ENCODE measurements around the gene PRKCD.

Gene PRKCD

DNA sequence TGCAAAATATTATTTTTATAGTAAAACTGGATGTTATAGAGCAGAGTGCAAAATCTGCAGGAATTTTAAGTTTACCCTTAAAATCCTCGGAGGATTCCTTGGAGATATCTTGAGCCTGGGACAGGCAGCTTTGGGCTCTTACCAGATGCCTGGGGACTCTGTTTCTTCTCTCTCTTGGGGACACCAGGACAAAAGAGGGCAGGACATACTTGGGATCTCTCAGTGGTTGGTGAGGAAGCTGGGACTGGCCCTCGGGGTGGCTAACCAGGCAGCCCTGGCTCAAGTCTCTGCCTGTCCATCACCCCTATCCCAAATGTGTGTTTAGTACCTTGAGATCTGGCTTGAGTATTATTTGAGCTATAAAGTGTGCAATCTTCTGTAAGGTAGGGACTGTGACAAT is 56.2 kb downstream of the PRKCD start:
- no peak for DNase-seq (ENCODE audit: low read depth)

DNA sequence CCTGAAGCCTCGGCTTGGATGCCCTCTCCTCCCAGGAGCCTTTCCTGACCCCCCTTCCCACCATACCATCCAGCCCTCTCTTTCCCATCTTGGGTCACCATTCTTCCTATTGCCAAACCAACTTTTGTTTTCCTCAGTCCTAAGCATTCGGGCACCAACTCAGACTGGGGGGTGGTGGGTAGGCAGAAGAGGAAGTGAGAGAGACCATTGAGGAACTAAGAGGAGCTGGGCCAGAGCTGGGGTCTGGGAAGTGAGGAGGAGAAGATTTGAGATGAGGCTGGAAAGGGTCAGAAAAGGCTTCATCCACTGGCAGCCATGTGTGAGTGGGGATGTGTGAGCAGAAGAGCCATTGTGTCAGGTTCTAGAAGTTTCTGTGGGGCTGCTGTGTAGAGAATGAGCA is 57.1 kb downstream of the PRKCD start:
- no peak for DNase-seq (ENCODE audit: low read depth)

DNA sequence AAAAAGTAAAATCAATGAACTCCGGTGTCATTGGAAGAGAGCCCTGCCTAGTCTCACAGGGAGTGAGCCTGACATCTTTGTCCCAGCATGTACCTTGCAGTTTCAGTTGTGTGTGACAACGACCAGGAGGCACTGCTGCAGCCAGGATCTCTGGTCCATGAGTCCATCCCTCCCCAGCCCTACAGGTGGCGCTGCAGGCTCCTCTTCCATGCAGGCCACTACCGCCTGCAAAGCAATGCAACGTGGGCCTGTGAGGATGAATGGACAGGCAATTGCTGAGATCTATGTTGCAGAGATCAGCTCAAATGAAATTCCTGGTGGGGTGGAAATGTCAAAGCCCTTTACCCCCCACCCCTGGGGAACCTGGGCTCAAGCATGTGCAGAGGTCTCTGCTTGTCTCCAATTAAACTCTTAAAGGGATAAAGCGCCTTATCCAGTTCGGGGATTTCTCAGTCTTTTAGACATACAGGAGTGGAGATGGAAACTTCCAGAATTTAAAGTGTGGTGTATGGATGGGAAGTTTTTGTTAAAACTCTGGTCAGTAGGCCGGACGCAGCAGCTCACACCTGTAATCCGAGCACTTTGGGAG is 59.0 kb downstream of the PRKCD start:
- peak; percentile 58 for DNase-seq (ENCODE audit: low read depth)

DNA sequence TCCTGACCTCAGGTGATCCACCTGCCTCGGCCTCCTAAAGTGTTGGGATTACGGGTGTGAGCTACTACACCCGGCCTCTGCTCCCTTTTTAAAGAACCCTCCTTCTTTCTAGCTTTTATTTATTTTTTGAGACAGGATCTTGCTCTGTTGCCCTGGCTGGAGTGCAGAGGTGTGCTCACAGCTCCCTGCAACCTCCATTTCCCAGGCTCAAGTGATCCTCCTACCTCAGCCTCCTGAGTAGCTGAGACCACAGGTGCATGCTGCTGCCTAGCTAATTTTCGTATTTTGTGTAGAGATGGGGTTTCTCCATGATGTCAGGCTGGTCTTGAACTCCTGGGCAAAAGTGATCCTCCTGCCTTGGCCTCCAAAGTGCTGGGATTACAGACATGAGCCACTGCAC is 60.3 kb downstream of the PRKCD start:
- no peak for DNase-seq (ENCODE audit: low read depth)

DNA sequence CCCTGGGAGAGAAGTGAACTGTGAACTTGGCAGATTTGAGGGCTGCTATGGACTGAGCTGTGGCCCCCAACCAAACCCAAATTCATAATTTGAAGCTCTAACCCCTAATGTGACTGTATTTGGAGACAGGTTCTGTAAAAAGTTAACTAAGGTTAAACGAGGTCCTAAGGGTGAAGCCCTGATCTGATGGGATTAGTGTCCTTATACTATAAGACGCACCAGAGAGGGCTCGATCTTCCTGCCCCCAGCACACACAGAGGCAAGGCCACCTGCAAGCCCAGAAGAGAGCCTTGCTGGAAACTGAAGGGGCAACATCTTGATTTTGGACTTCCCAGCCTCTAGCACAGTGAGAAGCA is 60.8 kb downstream of the PRKCD start:
- no peak for DNase-seq (ENCODE audit: low read depth)

DNA sequence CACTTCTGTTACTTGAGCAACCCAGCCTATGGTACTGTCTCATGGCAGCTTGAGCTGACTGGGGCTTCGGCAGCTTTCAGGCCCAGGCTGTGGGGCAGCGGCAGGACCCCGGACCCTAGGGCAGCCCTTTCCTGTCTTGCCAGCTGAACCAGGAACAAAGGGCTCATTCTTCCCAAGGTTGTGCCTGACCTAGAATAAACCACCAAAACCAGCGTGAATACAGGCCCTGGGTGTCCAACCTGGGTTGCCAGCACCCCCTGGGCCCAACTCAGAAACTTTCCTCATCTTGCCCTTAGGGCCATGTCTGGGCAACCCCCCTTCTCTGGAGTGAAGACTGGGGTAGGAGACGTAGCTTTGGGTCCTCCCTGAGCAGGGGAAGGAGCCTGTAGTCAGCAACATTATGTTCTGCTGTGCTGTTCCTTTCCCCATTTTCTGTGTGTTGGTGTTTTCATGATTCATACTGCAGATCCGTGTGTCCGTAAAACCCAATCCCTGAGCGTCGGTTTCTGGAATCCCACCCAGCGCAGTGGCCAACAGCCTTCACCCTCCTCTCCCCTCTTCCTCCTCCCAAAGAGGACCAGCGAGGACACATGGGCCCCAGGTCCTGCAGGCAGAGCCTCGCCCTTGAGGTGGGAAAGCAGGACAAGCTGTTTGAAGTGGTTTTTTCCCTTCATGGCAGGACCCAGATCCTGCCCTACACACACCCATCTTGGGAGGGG is 61.3 kb downstream of the PRKCD start:
- DNase-seq (ENCODE audit: low read depth), result no peak

DNA sequence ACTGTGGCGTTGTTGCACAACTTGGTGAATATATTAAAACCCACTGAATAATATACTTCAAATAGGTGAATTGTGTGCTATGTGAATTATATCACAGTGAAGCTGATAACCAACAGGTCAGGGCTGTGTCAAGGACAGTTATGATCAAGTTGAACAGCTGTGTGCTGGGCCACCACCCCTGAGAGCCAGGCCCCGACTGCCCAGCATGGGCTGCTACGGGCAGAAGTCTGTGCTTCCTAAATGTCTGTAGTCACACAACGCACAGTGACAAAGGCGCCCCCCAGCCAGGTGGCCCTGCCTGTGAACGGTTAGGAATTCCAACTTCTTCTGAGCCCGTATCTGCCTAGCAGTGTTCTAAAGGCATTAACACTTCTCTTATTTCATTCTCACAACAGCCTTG is 62.0 kb downstream of the PRKCD start:
- no peak for DNase-seq (ENCODE audit: low read depth)

DNA sequence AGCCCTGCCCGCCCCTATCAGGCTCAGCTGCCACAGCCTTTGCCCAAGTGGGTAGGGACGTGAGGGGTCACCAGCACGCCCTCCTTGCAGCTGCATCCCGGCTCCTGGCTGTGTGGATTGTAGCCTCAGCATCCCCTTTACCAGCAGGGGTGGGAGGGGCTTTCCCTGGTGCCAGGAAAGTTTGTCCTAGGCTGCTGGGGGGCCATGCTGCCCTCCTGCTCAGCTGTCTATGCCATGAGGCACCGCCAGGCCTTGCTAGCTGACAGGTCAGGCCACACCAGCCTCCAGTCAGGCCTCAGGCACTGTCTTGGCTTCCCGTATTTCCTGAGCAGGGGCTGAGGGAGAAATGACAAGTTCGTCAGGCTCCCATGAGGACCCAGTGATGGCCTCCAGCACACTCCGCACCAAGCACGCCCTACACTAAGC is 62.5 kb downstream of the PRKCD start:
- DNase-seq (ENCODE audit: low read depth), result no peak

DNA sequence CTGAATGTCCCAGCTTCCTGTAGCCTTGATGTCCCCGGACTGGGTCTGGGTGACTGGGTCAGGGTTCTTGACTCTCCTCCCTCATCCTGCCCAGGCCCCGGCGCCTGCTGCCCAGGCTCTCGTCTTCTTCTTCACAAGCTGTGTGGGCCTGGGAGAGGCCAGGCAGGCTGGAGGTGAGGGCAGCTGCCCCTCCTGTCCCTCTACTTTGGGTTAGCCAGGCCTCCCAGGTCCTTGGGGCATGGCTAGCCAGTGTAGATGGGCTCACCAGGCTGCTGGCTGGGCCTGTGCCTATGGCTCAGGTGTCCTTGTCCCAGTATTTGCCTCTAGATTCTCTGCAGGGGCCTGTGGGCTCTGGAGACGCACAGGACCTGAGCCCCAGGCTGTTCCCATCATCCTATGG is 63.0 kb downstream of the PRKCD start:
- DNase-seq (ENCODE audit: low read depth), result no peak

DNA sequence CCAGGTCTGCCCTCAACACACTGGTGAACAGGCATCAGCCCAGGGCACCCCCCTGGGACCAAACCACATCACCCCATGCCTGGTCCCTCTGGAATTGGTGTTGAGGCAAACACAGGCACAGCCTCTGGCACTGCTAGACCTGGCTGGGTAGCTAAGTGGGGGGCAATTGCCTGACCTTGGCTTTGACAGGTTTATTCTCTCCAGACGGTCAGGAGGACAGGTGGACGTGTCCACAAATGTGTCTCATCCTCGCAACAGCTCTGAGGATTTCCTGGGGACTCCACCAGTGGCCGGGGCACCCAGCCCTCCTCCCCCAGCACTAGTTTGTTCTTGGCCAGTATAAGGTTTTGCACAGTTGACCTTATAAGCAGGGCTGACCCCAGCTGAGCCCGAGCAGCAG is 63.5 kb downstream of the PRKCD start:
- DNase-seq (ENCODE audit: low read depth), result no peak

DNA sequence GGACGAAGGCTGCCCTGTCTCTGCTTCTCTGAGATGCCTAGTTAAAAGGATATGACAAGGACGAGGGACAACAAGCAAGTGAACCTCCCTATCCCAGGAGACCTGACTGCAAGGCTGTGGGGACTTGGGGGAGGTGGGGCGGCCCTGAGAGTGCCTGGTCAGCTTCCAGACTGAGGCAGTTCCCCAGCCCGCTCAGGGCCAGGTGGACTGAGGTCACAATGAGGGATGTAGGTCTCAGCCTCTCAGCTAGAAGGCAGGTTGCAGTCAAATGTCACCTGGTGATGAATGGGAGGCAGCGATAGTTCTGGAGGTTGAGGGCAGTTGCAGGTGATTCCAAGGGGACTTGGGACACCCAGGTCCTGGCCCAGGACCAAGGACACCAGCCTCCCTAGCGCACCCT is 64.2 kb downstream of the PRKCD start:
- no peak for DNase-seq (ENCODE audit: low read depth)

DNA sequence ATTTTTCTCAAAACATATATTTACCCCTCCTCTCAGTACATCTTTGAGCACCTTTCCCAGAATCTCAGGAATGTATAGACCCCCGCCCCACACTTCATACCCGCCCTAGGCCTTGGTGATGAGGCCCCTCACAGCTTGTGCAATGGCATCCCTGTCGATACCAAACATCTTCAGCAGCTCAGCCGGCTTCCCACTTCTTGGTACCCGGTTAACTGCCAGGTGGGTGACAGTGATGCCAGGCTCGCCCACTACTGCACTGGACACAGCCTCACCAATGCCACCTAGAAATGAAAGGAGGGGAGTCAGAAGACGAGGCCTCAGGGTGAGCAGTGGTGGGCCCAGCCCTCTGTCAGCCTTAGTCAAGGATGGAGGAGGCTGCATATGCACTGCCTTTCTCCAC is 64.6 kb downstream of the PRKCD start:
- DNase-seq (ENCODE audit: low read depth), result no peak

DNA sequence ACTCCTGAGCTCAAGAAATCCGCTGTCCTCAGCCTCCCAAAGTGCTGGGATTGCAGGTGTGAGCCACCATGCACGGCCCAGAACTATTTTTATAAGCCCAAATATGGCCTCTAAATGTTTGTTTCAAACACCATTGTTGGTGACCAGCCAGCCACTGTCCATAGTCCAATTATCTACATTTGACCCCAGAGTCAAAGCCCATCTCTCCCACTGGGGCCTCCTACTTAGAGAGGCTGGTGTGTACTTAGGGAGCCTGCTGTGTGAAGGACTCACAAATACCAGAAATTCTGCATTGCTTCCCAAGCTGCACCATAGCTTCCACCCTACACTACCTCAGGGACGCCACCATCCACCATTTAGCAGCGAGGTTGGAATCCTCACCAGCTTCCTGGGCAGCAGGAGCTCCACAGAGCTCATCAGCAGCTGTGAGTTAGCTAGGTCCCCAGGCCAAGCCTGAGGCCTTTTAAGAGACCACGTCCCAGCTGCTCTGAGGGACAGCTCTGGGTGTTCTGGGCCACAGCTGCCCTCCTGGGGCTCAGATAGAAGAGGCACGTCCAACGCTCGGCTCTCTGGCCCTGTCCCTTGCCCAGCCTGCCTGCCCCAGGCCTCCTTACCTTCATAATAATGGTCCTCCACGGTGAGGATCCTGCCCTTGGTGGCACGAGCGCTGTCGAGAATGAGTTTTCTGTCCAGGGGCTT is 65.3 kb downstream of the PRKCD start:
- DNase-seq (ENCODE audit: low read depth), result no peak

DNA sequence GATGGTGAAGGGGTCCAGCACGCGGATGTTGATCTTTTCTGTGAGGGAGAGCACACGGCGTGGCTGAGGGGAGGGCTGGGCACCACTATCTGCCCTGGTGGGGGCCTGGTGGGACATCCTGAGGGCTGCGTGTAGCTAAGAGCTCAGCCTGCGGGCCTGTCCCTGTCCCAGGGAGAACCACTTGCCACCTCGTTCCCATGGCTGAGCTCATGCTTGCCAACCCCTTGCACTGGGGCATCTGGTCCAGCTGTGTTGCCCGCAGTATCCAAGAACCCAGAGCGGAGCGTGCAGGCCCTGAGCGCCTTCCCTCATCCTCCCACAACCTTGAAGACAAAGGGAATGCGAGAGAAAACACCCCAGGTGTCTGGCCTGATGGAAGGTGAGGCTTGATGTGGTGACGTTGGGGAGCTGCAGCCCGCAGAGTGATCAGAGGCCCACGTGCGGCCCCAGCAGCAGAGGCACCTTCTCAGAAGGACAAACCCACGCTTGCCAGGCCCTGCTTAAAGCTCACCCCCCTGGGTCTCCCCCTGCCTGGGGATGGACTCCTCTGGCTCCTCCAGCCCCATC is 65.9 kb downstream of the PRKCD start:
- DNase-seq (ENCODE audit: low read depth), result no peak

DNA sequence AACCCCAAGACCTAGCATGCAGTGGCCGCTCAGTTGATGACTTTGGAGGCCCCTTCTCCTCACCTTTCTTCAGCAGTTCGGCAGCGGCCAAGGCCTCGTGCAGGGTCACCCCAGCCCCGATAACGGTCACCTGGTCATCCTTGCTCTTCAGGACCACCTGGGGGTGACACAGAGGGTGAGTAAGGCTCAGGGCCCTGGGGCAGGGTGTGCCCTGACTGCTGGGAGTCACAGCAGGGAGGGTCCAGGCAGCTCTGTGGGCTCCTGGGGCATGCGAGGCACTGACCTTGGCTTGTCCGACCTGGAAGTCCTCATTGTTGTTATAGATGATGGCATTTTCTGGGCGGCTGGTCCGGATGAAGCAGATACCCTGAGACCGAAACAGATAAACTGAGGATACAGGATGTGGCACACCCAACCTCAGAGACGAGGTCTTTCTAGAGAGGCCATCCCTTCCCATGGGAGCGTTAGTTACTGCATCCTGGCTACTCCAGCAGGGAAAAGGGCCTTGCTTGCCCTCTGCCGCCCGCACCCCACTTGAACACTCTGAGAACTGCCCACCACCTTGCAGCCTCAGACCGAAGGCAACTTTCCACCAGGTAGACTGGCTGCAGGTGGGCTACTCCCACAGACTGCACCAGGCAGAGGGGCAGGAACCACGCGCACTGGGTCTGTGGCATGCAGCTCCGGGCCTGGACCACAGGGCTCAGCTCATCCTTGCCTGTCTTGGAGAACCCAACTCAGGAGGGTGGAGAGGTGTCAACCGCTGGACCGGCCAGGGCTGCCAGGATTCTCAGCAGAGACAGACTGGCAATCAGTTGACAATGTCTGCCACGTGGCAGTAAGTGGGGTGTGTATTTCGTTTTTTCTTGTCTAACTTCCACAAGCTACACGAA is 67.2 kb downstream of the PRKCD start:
- DNase-seq (ENCODE audit: low read depth), result no peak

DNA sequence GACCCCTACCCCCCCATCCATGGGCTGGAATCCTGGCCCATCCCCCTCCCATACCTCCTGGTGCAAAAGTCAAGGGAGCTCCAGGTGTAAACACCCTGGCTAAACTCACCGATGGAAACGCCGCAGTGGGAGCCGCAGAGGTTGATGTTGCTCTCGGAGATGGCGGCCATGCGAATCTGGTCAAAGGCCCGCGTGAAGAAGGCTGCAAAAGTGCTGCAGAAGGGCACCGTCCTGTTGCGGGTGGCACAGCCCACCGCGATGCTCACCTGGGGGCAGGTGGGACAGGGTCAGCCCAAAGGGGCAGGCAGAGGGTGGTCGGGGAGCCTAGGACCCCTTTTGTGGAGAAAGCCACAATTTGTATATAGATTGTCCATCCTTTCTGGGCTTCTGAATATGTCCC is 68.2 kb downstream of the PRKCD start:
- DNase-seq (ENCODE audit: low read depth), result no peak

DNA sequence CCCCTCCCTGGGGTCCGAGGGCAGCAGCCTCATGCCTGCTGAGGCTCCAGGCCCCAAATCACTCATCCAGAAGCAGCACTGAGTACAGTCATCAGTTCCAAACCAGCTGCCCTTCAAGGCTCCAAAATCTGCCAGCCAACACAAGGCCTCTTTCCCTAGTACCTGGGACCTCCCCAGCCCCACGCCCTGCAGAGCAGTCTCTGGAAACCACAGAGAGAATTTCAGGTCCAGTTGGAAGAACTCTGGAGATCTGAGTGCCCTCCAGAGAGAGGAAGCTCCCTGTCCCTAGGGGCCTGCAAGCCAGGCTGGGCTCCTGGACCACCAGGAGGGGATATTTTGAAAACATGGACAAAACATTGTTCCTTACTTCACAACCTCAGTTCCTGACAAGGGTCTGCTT is 68.6 kb downstream of the PRKCD start:
- DNase-seq (ENCODE audit: low read depth), result no peak

DNA sequence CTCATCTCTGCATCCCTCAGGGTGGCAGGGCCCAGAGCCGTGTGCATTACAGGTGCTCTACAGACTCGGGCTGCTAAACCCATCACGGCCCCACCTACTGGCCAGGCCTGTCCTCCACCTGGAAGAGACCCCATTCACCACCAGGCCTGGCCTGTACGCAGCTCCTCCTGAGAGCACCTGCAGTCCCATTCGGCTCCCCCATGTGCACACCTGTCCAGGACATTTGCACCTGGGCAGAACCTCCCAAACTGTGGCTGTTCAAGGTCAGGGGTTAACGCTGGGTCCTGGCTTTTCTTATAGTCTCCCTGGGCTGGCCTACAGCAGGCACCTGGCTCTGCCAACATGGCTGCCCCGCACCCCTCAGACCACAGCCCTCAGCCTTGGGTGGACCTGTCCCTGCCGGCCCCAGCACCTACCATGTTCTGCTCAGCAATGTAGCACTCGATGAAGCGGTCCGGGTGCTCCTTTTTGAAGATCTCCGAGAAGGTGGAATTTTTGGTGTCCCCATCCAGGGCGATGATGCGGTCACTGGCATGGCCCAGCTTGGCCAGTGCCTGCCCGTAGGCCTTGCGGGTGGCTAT is 69.1 kb downstream of the PRKCD start:
- DNase-seq (ENCODE audit: low read depth), result no peak

DNA sequence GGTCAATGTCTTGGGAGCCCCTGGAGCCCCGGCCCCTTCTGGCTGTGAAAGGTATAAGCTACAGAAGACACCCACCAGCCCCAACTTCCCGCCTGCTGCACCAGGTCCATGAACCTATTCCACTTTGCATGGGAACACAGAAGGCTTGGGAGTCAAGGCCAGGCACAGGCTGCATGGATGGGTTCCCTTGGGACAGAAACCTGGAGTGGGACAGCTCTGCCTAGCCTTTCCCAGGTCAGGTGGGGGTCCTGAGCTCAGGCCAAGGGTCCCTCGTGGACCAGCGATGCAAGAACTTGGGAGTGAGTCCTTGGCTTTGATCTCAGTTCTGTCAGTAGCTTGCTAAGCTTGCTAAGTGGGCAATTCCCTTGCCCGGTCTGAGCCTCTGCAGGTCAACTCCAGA is 69.8 kb downstream of the PRKCD start:
- DNase-seq (ENCODE audit: low read depth), result no peak

DNA sequence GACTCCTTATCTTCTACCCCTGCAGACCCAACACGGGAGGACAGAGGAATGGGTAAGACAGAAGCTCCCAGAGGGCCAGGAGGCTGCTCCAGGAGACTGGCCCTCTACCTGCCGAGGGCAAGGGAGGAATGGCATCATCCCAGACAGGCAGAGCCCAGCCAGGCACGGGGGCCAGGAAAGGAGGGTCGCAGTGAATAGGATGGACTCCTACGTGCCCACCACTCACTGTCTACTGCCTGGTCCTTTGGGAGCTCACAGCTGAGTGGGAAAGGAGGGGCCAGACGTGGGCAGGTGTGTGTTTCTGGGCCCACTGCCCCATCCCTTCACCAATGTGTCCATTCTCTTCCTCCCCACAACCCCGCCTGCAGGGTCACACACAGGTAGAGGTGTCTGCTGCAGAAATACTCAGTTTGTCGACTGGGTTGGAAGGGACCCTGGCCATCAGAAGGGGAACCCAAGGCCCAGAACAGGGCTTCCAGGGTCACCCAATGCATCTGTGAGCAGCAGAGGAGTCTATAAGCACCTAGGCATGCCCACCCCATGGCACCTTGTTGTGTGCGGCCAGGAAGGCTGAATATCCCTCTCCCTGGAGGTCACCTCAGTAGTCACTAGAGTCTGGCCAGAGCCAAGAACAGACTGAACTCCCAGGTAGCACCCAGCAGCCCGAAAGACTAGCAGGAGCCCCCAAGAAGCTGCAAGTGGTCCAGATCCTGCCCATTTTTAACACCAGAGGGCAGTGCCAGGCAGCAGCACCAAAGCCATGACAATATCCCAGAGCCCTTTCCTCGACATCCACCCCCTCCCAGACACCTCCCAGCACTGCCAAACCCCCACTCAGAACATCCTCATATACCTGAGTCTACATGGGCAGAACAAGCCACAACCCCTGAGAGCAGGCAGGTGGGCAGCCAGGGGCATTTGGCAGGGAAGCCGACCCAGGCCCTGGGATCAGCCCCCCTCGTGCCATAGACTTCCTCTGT is 70.8 kb downstream of the PRKCD start:
- DNase-seq (ENCODE audit: low read depth), result no peak

All from activated T-helper 1 cell treated with Interleukin-2 at 50 U/mL for 16 hours (primary cell).